ENCODE results near the gene GNPNAT1.
A peak's percentile ranks its signal among the peaks of the same experiment; 100 is the strongest.

GNPNAT1 gene

DNA sequence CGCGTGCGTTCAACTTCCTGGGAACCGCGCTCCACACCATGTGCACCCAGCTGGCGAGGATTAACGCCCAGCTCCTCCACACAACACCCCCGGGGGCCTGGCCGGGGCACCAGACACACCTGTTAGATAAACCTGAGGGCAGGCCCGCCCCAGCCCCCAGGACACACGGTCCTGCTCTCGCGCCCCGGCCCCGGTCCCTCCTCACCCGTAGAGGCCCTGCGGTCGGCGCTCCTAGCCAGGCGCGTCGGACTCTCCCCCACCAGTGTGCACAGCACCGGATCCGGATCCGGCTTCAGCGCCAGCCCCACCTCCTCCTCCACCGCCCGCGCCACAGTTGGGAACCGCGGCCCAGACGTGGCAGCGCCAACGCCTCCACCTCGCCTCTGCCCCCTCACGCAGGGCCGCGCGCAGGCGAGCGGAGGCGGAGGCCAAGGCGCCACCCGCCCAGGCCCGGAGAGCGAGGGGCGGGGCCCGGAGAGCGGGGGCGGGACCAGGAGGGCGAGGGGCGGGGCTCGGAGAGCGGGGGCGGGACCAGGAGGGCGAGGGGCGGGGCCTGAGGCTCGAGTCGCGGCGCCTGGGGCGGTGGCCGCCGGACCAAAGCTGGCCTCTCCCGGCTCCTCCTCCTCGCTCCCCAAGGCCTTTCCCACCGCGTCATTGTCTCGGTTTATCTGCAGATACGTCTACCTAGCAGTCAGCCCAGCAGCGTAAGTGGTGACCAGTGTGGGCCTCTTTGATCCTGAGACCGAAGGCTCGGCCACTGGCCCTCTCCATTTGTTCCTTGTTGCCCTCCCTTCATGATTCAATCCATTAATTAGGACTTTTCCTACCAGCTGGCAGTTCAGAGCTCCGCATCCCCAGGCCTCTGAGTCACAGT, at the start of gene GNPNAT1:
Gene GNPNAT1 (minus strand): TSS at position 385 of the 874 bp plus-strand sequence. CDS start 6,957 bp downstream, outside the sequence.
- peak; percentile 86 for DNase-seq

- DNase-seq = no peak
These were observed 49.5 kb upstream of the GNPNAT1 start for GRCh38 chr14:52840877-52841276.

GRCh38 chr14:52837451-52837850, 46.0 kb upstream of the GNPNAT1 start:
- no peak for DNase-seq

GRCh38 chr14:52836063-52836462, 44.7 kb upstream of the GNPNAT1 start:
- DNase-seq = no peak

GRCh38 chr14:52835122-52835903, 43.9 kb upstream of the GNPNAT1 start:
- DNase-seq = peak; percentile 15

- no peak for DNase-seq
These were observed 43.0 kb upstream of the GNPNAT1 start for GRCh38 chr14:52834440-52834842.

GRCh38 chr14:52833891-52834290, 42.5 kb upstream of the GNPNAT1 start:
- no peak for DNase-seq

DNA sequence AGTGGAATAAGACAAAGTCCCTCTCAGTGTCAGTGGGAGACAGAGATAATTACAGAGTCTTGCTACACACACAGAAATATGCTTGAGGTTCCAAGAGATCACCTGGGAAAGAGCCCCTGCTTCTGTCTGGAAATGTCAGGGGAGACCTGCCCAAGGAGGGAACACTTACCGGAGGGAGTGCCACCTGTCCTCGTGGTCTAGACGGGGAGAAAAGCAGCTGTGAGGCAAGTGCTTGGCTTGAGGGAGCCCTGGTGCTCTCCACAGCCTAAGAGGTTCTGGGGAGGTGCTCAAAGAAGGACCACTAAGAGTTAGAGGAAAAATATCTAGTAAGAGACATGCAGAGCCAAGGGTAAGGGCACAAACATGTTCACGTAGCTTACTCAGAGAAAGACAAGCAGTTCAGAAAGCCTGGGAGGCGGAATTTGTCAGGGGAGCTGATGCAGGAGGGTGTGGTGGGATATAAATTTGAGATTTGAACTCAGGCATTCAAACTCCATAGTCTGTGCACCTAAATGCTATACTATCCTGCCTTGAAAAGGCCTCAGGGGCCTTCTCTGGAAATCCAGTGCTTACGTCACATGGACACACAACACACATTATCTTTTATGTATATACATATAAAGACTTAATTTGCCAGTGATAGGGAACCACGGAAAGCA, 38.2 kb upstream of the GNPNAT1 start:
- DNase-seq = no peak

- DNase-seq = no peak
These were observed 36.0 kb upstream of the GNPNAT1 start for GRCh38 chr14:52827426-52827825.

- DNase-seq = no peak
These were observed 33.7 kb upstream of the GNPNAT1 start for GRCh38 chr14:52825085-52825484.

DNA sequence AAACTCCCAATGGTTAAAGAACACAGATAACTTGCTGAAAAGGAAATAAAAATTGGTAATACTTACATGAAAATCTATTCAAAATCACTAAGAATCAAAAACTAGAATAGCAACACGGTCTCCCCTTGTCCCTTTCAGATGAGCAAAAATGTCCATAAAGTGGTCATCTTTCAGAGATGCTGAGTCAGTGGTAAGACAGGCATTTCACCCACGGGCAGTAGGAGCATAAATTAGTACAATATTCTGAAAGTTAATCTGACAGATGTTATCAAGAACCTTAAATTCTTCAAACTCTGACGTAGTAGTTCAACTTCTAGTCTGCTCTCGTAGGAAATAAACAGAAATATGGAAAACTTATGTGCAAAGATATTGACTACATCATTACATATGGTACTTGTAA, 33.1 kb upstream of the GNPNAT1 start:
- no peak for DNase-seq

DNA sequence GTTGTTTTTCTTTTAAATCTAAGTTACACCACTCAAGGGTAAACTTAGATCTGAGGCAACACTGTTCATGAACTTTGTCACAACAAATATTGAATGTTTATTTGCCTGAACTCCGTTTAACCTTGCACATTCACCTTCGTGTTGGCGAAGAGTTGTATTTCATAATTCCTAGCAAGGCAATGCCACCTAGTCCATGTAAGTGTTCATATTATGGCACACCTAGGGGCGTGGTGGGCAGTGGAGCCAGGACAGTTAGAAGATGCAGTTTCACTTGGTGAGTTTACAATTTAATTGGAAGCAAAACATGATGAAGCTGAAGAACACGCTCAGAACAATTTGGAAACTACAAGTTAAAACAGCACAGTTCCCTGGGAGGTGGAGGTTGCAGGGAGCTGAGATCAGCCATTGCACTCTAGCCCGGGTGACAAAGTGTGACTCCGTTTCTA, 30.4 kb upstream of the GNPNAT1 start:
- no peak for DNase-seq

- DNase-seq = no peak
These were observed 16.7 kb upstream of the GNPNAT1 start for GRCh38 chr14:52808101-52808500.

- DNase-seq = no peak
These were observed 14.7 kb upstream of the GNPNAT1 start for GRCh38 chr14:52806115-52806514.

DNA sequence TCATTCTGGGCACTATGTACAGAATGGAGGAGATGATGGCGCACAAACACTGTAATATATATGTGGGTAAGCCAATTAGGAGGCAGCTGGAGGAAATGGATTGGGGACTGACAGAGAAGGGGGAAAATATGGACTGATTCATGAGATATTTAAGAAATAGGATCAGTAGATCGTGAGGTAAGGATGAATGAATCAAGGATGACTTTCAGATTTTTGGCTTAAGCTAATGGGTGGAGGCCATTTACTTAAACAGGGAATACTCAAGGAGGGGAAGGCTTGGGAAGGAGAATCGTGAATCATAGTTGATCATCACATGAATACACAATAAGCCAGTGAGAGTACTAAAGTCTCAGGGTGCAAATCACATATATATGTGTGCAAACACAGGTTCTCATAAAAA, 11.2 kb upstream of the GNPNAT1 start:
- no peak for DNase-seq

DNA sequence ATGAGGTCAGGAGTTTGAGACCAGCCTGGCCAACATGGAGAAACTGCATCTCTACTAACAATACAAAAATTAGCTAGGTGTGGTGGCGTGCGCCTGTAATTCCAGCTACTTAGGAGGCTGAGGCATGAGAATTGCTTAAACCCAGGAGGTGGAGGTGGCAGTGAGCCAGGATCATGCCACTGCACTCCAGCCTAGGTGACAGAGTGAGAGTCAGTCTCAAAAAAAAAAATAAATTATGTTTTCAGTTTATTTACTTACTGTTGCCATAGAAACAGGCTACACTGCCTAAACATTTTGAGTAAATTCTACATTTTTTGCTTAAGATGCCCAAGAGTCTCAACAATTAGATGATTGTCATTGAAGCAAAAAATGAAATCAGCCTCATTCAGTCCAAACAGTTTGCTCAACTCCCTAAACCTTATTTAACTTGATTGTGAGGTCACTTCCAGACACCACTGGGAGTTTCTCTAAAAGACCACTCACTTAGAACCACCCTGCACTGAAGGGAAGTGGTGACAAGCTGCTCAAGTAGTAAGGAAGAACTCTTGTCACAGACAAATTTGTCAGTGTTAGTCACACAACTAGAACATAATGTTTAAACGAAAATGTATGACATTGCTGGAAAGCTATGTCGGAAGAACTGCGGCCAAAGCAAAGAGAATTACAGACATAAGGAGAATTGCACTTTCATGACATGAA, 9.8 kb upstream of the GNPNAT1 start:
- DNase-seq = no peak

DNA sequence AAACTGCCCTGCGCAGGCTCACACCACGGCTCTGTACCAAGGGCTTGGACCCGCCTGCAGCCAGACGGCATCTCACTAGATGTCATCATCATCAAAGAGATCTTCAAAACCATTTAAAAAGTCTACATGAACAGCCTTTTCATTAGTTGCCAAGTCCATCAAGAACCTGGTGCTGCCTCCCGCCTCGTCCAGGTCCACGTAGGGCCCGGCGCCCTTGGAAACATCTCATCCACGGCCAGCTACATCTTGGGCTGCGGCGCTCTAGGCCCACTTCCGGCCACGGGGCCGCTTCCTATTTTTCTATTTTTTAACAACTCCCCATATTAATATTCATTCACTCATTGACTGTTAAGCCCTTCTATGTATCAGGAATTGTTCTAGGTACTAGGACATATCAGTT, 7.4 kb upstream of the GNPNAT1 start:
- DNase-seq = no peak

- DNase-seq = no peak
These were observed 6.2 kb upstream of the GNPNAT1 start for GRCh38 chr14:52797653-52798052.

GRCh38 chr14:52793061-52793460, 1.7 kb upstream of the GNPNAT1 start:
- DNase-seq = no peak

DNA sequence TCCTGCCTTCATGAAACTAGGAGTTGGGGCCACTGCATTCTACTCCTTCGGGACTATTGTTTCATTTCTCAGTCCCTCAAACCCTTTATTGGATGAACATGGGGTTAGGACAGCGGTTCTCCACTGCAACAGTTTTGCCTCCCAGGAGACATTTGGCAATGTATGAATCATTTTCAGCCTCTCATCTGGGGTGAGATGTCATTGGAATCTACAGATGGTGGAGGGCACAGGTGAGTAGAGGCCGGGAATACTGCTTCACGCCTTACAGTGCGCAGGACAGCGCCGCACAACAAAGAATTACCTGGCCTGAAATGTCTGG, 649 bp upstream of the GNPNAT1 start:
- DNase-seq = no peak

GRCh38 chr14:52790756-52791222, 618 bp downstream of the GNPNAT1 start:
- DNase-seq = no peak

DNA sequence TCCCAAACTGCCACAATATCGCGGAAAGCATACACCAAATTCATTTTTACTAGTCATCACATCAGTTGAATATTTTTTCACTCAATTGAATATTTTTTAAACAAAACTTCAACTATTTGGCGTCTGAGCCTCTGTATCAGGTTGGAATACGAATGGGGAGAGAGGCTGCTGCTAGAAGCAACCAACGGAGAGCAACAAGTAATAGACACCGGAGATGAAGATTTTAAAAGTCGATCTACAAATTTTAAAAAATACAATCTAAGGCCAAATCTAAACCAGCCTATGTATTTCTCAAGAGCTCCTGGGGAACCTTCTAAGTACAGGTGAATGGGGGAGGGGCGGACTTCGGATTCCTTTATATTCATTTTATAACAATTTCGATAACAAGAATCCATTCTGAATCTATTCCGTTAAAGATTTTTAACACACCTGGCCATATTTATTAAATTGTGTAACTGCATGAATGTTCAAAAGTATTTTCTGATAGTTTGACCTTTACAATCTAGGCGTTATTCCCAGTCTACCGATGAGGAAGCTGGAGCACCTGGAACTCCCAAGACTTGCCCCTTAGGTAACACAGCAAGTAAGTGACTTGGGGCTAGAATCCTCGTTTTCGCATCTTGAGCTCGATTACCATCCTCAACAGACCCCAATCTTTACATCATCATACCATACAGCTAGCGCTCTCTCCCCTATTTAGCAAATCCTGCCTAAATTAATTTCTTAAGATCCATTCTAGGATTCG, 1.2 kb downstream of the GNPNAT1 start:
- no peak for DNase-seq

Measured in NCI-H1436 (cell line).